ENCODE measurements around the gene URB2. TPM values are rescaled to one million over a fixed set of nuclear protein-coding genes. Genes with fewer than 3 reads are reported as not detected.

Gene URB2
- total and polyA plus RNA-seq, 2 experiments from 2014 or later, result 4.7 to 7.5 TPM

DNA sequence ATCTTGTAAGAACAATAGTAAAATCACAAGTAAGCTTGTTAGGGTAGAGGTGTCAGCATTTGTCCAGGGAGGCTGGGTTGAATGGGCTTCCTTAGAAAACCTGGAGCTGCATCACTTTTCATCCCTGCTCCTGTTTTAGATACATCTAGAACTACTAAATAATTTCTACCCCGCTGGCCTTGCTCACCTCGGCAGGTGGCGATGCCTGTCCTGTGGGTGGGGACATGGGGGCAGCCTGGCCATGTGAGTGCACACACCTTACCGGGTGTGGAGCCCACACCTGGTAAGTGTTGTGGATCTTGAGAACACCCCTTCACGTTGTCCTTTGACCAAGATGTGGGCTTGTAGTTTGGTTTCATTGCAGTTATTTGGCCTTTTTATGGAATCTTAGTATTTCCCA, 29.7 kb downstream of the URB2 start:
- no peak for DNase-seq (ENCODE audit: low read depth in 1 of 2, low spot score in 1 of 2)
- no peaks in the 10 kb centered on the region for H3K36me3 ChIP-seq

GRCh38 chr1:229657993-229658755, 32.1 kb downstream of the URB2 start:
- Histone ChIP-seq H3K27ac (no peak overlapping the region), H3K36me3 (no peaks in the 10 kb centered on the region), H3K4me3 (no peak overlapping the region), H3K27me3 (no peaks in the 10 kb centered on the region), H3K4me1 (ENCODE audit: low read depth) (peaks cover 16% of the 10 kb centered on the region), H3K9me3 (ENCODE audit: low read depth) (no peaks in the 10 kb centered on the region)
- no peak for TF ChIP-seq CTCF (IDR thresholded peaks at IDR 0.05; ENCODE audit: low read depth, low read length)
- DNase-seq (ENCODE audit: low read depth in 1 of 2, low spot score in 1 of 2), result no peak

More for the DNA sequence above, 29.7 kb downstream of the URB2 start:
- no peaks in the 10 kb centered on the region for H3K27me3 ChIP-seq
- TF ChIP-seq CTCF (IDR thresholded peaks at IDR 0.05; ENCODE audit: low read depth, low read length), result no peak
- H3K4me1 ChIP-seq (ENCODE audit: low read depth), result peaks cover 16% of the 10 kb centered on the region
- H3K9me3 ChIP-seq (ENCODE audit: low read depth), result no peaks in the 10 kb centered on the region
- H3K27ac ChIP-seq, result no peak overlapping the region
- H3K4me3 ChIP-seq, result no peak overlapping the region

GRCh38 chr1:229661022-229661877, 35.2 kb downstream of the URB2 start:
- DNase-seq (ENCODE audit: low read depth in 1 of 2, low spot score in 1 of 2), result peak; percentile 79 to 87
- Histone ChIP-seq H3K9me3 (ENCODE audit: low read depth) (no peaks in the 10 kb centered on the region), H3K27ac (no peak overlapping the region), H3K4me1 (ENCODE audit: low read depth) (peaks cover 16% of the 10 kb centered on the region), H3K4me3 (no peak overlapping the region), H3K27me3 (no peaks in the 10 kb centered on the region), H3K36me3 (no peaks in the 10 kb centered on the region)
- peak; percentile 97 for TF ChIP-seq CTCF (IDR thresholded peaks at IDR 0.05; ENCODE audit: low read depth, low read length)

DNA sequence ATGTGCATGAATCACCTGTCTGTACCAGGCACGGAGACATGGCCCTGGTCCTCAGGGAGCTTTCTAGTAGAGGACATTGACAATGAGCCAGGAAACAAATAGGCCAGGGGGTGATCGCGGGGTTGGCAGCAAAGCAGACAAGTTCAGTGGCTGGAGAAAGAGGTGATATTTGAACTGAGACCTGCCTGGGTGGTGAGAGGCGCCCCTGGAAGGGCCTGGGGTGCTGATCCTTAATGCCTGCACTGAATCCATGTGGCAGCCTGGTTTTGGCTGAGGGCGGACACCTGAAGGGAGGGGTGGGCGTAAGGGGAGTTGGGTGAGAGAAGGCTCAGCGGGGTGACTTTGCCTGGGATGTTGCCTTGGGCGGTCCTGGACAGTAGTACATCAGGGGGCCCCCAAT, 35.9 kb downstream of the URB2 start:
- TF ChIP-seq CTCF (IDR thresholded peaks at IDR 0.05; ENCODE audit: low read depth, low read length), result no peak
- no peaks in the 10 kb centered on the region for H3K36me3 ChIP-seq
- no peak overlapping the region for H3K27ac ChIP-seq
- DNase-seq (ENCODE audit: low read depth in 1 of 2, low spot score in 1 of 2), result no peak
- H3K4me3 ChIP-seq, result no peak overlapping the region
- H3K4me1 ChIP-seq (ENCODE audit: low read depth), result peaks cover 16% of the 10 kb centered on the region
- no peaks in the 10 kb centered on the region for H3K27me3 ChIP-seq
- no peaks in the 10 kb centered on the region for H3K9me3 ChIP-seq (ENCODE audit: low read depth)

DNA sequence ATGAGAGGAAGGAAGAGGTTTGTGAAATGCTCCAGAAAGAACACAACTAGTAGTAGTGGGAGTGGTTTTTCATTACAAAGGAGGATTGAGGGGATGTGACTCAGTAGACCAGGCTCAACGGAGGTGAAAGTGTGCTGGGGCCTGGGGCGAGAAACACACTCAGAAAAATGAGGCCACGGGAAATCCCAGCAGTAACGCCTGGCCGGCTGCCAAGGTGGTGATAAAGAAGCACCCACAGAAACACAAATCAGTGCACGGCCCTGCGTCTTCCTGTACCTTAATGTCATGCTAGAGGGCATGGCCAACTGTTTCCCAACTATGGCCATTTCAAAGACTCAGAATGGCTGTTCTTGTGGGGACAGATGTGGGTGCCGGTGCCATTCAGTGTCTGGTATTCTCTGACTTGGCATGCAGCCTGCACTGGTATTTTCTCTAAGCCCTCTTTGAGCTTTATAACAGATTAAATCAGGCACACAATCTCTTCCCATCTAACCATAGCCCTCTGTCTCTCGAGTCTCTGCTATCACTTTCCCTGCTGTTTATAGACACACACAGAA, 38.2 kb downstream of the URB2 start:
- no peak for TF ChIP-seq CTCF (IDR thresholded peaks at IDR 0.05; ENCODE audit: low read depth, low read length)
- Histone ChIP-seq H3K4me3 (no peak overlapping the region), H3K36me3 (no peaks in the 10 kb centered on the region), H3K4me1 (ENCODE audit: low read depth) (peaks cover 6% of the 10 kb centered on the region), H3K27me3 (no peaks in the 10 kb centered on the region), H3K27ac (no peak overlapping the region), H3K9me3 (ENCODE audit: low read depth) (no peaks in the 10 kb centered on the region)
- DNase-seq (ENCODE audit: low read depth in 1 of 2, low spot score in 1 of 2), result peak in 1 of 2 donors; percentile 64
